NCI-H1694 treated with DMSO at 0.1 percent for 48 hours (cell line): Measurements from ENCODE around the gene GPC1.
"Not testable (repeated sequence)": the region's sequence is repeated elsewhere in the genome, so short reads cannot be mapped to it uniquely, and the experiment has no call there.

ENCODE experiments used
- DNase-seq: peaks from one replicate; lab custom pipeline; 2025; lab: John Stamatoyannopoulos, UW

The GPC1 gene

GRCh38 chr2:240435457-240435947 lies at the start of gene GPC1:
GPC1 (plus strand) TSS chr2:240435663; CDS start chr2:240435919, 256 bp downstream.
- DNase-seq, result no peak

DNA sequence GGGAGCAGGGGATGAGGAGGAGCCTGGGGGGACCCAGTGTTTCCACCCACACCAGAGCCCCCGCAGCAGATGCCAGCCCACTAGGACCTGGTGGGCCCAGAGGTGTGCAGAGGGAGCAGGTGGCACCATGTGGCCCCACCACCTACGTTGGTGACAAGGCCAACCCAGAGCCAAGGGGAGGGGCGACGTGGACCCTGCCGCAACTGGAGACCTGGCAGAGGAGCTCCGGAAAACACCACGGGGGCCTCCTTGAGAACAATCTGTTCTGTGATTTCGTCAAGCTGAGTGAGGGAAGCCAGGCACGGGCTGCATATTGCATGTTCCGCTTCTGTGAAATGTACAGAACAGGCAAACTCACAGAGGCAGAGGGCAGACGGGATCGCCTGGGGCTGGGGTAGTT lies 49.1 kb upstream of the GPC1 start:
- no peak for DNase-seq

GRCh38 chr2:240386743-240387142 lies 48.7 kb upstream of the GPC1 start:
- not testable (repeated sequence) for DNase-seq

GRCh38 chr2:240387325-240387668 lies 48.2 kb upstream of the GPC1 start:
- no peak for DNase-seq

GRCh38 chr2:240387669-240388358 lies 47.6 kb upstream of the GPC1 start:
- no peak for DNase-seq

GRCh38 chr2:240388471-240389301 lies 46.8 kb upstream of the GPC1 start:
- no peak for DNase-seq

- no peak for DNase-seq
Observed at GRCh38 chr2:240389302-240389805, 46.1 kb upstream of the GPC1 start.

- no peak for DNase-seq
Observed at GRCh38 chr2:240390091-240391073, 45.1 kb upstream of the GPC1 start.

DNA sequence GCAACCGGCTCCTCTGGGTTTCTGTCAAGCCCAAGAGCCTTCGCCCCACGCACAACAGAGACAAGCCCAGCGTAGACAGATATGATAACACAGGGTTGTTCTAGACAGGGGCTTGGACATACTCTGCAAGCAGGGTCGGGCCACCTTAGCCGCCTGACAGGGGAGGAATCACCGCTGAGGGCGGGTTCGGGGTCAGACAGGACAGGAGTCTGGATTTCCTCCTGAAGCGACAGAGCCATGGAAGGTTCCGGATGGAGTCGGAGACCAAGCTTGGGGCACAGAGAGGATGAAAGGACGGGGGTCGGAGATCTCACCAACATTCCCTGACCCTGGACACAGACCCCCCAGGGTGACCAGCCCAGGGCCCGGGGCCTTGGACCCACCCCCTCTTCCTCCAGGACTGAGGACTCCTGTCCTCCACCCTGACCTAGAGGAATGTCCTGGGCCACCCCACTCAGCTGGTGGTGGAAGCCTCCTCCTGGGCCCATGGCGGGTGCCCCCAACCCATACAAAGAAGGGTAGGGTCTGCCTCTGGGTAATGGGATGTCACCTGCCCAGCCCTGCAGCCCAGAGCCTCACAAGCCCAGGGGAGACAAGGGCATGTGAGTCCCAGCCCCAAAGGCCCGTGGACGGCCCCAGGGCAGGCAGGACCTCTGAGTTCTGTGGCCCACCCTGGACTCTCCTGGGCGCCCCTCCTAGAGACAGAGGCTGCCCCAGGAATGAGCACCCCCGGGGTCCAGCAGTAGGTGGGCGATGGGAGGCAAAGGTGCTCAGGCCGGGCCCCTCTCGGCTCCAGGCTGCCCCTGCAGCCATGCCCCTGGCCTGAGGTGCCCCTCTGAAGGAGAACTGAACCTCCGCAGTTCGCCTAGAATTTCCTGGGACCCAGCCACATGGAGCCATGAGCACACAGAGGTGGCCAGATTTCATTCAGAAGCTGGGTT lies 44.1 kb upstream of the GPC1 start:
- no peak for DNase-seq

DNA sequence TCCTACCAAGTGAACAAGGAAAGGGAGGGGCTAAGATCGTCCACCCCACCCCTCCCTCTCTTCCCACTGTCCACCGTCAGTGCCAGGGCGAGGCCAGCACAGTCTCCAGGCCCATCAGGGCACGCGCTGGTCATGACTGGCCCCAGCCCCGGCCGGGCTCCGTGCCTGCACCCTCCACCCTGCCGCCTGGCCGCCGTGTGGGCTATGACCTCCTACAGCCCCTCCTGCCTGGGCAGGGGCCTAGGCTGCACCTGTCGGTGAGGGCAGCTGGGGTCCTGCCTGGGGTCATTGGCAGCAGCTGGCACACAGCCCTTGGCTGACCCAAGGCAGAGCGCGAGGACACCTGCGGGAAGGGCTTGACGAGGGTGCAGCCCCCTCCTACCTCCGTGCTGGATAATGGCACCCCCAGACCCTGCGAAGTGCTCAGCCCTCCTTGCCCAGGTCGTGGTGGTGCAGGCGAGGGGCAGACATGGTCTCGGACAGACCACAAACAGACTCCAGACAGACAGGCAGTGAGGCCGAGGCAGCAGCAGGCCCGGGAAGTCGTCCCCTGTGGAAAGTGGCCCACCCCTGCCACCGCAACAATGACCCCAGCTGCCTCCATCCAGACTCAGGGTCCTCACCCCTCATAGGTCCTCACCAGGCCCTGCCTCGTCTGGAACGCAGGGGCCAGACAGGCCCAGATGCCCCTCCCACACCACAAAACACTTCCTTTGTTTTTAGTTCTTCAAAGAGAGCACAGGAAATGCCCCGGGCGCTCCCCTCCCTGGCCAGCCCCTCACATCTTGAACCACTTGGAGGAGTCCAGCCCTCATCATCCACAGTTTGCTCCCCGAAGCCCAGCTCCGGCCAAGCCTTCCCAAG lies 43.1 kb upstream of the GPC1 start:
- DNase-seq, result no peak

GRCh38 chr2:240392948-240393830 lies 42.3 kb upstream of the GPC1 start:
- DNase-seq, result no peak

DNA sequence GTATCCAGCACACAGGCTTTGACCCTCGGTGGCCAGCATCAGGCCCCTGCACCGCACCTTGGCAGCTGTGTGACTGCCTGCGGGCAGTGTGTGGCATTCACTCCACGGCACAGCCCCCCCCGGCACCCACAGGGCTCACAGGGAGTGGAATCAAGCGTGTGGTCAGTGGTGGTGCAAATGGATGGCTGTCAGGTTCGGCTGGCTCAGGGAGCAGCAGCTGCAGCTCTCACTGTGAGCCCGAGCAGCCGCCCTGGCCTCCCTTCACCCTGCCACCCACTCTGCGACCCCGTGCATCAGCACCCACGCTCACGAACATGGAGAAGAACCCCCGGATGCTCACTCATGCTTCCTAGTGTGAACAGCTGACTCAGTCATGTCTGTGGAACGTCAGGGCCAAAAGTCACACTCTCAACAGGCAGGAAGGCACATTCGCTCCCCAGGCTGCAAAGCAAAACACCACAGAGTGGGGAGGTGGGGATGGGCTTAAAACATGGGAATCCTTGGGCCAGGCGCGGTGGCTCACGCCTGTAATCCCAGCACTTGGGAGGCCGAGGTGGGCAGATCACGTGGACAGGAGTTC lies 41.5 kb upstream of the GPC1 start:
- no peak for DNase-seq

- no peak for DNase-seq
Observed at GRCh38 chr2:240394549-240394948, 40.9 kb upstream of the GPC1 start.

DNA sequence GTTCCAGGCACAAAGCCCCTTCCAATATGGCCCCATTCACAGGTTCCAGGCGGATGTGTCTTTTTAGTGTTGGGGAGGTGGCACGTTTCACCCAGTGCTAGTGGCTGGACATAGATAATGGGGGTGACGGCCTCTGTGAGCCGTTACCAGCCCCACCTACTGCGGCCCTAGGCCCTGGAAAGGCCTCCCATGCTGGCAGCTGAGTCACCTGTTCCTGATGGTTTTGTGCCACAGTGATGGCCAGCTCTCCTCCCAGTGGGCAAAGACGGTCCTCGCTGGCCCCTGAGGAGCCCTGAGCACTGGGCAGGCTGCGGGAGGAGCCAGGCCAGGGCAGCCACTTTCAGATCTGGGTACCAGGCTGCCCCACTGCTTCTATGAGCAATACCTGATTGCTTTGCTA lies 40.0 kb upstream of the GPC1 start:
- no peak for DNase-seq

DNA sequence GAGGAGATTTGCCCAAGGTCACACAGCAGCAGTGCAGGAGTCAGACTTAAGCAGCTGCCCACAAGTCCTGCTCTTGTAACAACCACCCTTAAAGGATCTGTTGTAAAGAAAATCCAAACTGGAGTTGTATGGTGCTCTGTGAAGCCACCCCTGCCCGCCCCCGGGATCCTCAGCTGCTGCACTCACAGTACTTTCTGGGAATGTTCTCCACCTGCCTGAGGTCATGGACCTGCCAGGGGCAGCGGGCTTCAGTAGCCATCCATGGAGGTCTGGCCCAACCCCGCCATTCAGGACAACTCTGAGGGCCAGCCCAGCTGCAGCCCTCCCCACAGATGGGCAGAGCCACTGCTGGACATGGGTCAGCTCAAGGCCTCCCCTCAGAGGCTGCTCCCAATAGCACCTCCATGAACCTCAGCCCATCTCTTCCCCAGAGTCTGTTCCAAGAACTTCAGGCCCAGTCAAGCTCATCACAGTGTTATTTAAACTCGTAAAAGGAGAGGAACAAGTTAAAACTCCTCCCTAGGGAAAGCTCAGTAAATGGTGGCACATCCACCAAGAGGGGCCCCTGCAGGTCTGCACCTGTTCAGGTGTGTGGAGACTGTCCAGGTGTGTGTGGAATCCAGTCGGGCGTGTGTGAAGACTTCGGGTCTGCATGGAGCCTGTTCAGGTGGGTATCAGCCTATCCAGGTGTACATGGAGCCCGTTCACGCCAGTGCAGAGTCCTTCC lies 39.4 kb upstream of the GPC1 start:
- DNase-seq, result no peak

GRCh38 chr2:240396623-240397541 lies 38.6 kb upstream of the GPC1 start:
- DNase-seq, result no peak

DNA sequence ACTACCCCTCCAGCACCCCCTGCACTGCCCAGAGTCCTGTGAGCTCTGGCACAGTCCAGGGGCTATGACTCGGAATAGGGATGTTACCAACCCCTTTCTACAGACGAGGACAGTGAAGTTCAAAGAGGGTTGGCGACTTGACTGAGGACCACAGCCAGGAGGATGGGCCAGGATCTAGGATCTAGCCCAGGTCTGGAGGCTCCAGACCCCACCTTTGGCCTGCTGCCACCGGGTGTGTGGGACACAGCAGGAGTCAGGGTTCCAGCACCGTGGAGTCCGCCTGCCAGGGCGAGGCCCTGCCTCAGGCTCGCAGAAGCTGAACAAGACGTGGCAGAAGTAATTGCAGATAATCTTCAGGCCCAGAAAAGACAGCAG lies 37.9 kb upstream of the GPC1 start:
- no peak for DNase-seq
